Measurements from ENCODE around the gene ABHD10. TPM values are rescaled to one million over a fixed set of nuclear protein-coding genes. Genes with fewer than 3 reads are reported as not detected.

The ABHD10 gene
- total RNA-seq, 1 experiment from 2014 or later: 30.3 TPM

- no peak for ATAC-seq
Observed at GRCh38 chr3:112004669-112005068, 25.8 kb downstream of the ABHD10 start.

GRCh38 chr3:112005091-112005672, 26.4 kb downstream of the ABHD10 start:
- Histone ChIP-seq H3K27ac (ENCODE audit: low read length) (no peak overlapping the region), H3K4me3 (ENCODE audit: low read depth in 2 of 2, low read length in 2 of 2) (no peak overlapping the region), H3K9me3 (ENCODE audit: control insufficient read depth, insufficient read depth, low read depth, low read length) (no peaks in the 10 kb centered on the region), H3K27me3 (ENCODE audit: control insufficient read depth, insufficient read depth, low read length) (no peaks in the 10 kb centered on the region), H3K36me3 (ENCODE audit: control insufficient read depth, insufficient read depth, low read length) (no peaks in the 10 kb centered on the region), H3K4me1 (ENCODE audit: control insufficient read depth, insufficient read depth, low read length) (no peaks in the 10 kb centered on the region)
- intact Hi-C loops (cut with micrococcal nuclease; ENCODE audit: unreplicated experiment): no loop called here
- BruUV-seq (replicated peaks): no TSS peak
- in situ Hi-C loops (cut with HindIII; ENCODE audit: low pct_unique_long_range_greater_than_20kb, low sequenced_read_pairs): no loop called here
- ChIA-PET CTCF (interaction anchor here (0.7 kb wide), 1 partner anchor 75 kb away, joined by 11 read pairs; no protein-coding TSS in a partner anchor), POLR2A (no interaction called here)
- ATAC-seq (no peak), DNase-seq (ENCODE audit: low read depth, low spot score) (no peak)
- TF ChIP-seq CTCF (IDR thresholded peaks at IDR 0.05) (no peak), TCF7L2 (IDR thresholded peaks at IDR 0.05; ENCODE audit: low read depth, low read length) (no peak), REST (IDR thresholded peaks at IDR 0.05; ENCODE audit: insufficient read depth in 1 of 2, low read depth in 2 of 2, low read length in 1 of 2) (no peak), POLR2AphosphoS5 (IDR thresholded peaks at IDR 0.05; ENCODE audit: low read depth, low read length) (no peak), SIN3A (IDR thresholded peaks at IDR 0.05; ENCODE audit: borderline replicate concordance, insufficient read depth, low read depth, low read length) (no peak)

More at GRCh38 chr3:112004669-112005068, 25.8 kb downstream of the ABHD10 start:
- no peak for TF ChIP-seq REST (IDR thresholded peaks at IDR 0.05; ENCODE audit: insufficient read depth in 1 of 2, low read depth in 2 of 2, low read length in 1 of 2)
- no peak for TF ChIP-seq SIN3A (IDR thresholded peaks at IDR 0.05; ENCODE audit: borderline replicate concordance, insufficient read depth, low read depth, low read length)
- TF ChIP-seq POLR2AphosphoS5 (IDR thresholded peaks at IDR 0.05; ENCODE audit: low read depth, low read length): no peak
- TF ChIP-seq TCF7L2 (IDR thresholded peaks at IDR 0.05; ENCODE audit: low read depth, low read length): no peak
- no peak for TF ChIP-seq CTCF (IDR thresholded peaks at IDR 0.05)
- intact Hi-C loops (cut with micrococcal nuclease; ENCODE audit: unreplicated experiment) (no loop called here), in situ Hi-C loops (cut with HindIII; ENCODE audit: low pct_unique_long_range_greater_than_20kb, low sequenced_read_pairs) (no loop called here)
- H3K4me3 ChIP-seq (ENCODE audit: low read depth in 2 of 2, low read length in 2 of 2): no peak overlapping the region
- no peaks in the 10 kb centered on the region for H3K27me3 ChIP-seq (ENCODE audit: control insufficient read depth, insufficient read depth, low read length)
- no peaks in the 10 kb centered on the region for H3K9me3 ChIP-seq (ENCODE audit: control insufficient read depth, insufficient read depth, low read depth, low read length)
- CTCF ChIA-PET: no interaction called here
- H3K36me3 ChIP-seq (ENCODE audit: control insufficient read depth, insufficient read depth, low read length): no peaks in the 10 kb centered on the region
- POLR2A ChIA-PET: no interaction called here
- H3K27ac ChIP-seq (ENCODE audit: low read length): no peak overlapping the region
- BruUV-seq (replicated peaks): no TSS peak
- no peak for DNase-seq (ENCODE audit: low read depth, low spot score)
- H3K4me1 ChIP-seq (ENCODE audit: control insufficient read depth, insufficient read depth, low read length): no peaks in the 10 kb centered on the region
